GM19395 (cell line): ENCODE data around the gene EXOC2.
"Not testable (repeated sequence)": the region's sequence is repeated elsewhere in the genome, so short reads cannot be mapped to it uniquely, and the experiment has no call there.

ENCODE experiments used
- ATAC-seq: cut with Tn5 transposase; IDR thresholded peaks from one replicate; pipeline ENCODE4 v1.9.1; 2021; ENCODE audit warnings: mild to moderate bottlenecking, moderate library complexity; ENCODE audit not compliant: unreplicated experiment

Gene EXOC2

DNA sequence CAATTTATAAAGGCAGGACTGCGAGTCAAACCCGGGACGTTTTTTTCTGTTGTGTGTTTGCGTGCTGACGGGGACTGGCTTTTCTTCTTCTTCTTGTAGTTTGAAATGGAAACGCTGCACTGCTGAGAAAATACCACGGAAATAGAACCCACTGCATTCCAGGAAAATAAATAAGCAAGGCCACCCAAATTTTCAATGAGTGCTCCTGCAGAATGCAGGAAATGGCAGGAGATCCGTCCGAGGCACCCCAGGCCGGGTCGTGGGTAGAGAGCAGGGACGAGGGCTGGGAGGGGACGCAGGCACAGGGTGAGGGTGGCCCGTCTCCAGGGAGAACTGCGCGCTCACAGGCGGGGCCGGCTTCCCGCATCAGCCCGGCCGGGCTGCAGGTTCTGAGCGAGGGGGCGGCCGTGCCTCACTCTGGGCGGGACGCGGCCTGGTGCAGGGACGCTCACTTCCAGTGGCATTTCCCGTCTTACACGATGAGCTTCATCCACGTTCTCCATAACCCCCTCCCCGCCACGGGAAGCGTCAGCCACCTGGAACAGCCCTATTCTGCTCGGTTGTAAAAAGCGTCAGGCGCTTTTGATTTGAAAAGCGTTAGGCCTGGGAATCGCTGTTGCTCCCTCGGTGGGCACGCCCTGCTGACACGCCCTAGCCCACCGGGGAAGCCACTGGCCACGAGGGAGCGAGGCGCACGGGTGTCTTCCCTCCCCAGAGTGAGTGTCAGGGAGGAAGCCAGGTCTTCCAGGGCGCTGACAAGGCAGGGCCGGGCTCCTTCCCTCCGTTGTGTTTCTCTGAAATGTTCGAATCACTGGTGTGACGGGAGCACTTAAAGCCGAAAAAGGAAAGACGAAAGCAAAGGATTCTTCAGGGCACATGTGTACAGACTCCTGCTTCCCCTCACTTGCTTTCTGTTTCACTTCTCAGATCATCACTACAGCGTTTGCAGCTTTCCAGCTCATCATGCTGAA is 17.9 kb upstream of the EXOC2 start:
- ATAC-seq = peak; percentile 89

DNA sequence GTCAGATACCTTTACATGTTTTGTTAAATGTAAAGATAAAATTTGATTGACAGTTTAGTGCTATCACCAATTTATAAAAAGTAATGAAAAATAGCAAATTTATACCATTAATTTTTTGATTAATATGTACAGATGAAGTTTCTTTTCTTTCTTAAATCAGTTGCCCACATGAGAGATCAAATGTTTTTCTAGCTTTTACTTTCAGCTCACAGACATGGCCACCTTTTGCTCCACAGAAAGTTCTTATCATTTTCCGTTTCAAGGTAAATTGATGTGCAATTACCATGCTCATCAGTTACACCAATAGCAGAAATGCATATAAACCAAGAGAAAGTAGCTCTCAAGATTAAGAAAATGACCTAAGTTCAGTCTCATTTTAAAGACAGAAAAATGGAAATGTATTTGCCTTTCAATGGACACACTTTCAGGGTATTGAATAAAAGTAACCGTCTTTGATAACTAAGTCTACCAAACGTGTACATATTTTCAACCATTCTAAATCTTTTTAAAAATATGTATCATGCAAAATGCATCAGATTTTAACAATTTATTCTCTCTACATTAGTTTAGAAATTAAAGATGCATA is 16.6 kb upstream of the EXOC2 start:
- ATAC-seq = no peak

DNA sequence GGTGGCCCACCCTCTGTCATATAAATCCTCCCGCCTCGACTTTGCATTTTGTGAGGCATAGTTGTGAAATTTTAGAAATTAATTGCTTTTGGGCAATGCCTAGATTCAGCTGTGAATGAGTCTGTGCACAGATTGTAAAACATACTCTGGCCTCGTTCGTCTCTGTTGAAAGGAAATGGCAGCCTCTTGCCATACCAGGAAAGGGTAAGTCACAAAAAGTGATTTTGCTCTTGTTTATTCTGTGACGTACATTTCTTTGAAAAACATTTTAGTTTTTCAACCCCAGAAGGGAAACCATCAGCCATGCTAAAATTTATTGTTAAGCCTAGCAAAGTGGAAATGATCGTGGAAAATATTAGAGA is 15.3 kb upstream of the EXOC2 start:
- no peak for ATAC-seq

DNA sequence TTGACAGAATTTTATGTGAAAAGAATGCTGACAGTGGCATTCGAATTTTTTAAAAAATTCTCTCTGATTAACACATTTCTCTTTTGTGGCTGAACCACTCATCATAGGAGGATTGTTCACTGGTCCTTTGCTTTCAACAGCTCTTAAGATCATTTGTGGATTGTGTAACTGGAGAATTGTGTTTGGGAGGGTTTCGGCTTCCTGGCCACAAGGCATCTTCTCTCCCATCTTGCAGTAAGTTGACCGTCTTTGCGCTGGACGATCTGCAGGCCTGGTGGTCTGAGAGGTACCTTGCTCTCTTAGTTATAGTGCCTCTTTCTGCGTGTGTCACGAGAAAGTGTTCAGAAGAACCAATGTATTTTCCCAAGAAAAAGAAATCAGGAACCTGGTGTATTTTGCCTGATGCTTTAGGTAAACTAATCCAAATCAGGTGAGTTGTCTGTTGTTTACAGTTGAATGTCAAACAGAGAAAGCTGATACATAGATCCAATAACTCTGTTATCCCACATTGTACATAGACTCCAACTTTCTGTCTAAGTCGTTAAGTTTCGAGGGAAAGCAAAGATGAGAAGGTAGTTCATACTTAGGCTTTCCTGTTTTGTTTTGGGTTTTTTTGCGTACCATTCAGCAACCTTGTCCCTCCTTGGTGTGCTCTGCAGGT is 14.8 kb upstream of the EXOC2 start:
- ATAC-seq = no peak

DNA sequence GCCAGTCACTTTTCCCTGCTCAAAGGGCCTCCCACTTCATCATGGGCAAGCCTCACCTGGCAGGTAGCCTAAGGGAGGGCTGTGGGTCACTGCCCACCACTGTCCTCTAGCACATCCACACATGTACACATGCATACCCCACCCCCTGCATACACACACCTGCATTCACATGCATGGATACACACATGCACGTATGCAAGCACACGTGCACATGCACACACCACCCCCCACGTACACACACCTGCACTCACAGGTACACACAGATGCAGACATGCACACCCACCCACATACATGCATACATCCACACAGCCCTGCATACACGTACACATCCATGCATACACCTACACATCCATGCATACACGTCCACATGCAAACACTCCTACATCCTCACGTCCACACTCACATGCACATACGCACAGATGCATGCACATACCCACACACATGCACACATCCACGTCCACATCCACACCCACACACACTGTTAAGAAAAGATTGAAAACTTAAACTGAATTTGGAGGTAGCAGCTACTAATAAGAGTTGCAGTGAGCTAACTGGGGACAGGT is 14.0 kb upstream of the EXOC2 start:
- no peak for ATAC-seq

DNA sequence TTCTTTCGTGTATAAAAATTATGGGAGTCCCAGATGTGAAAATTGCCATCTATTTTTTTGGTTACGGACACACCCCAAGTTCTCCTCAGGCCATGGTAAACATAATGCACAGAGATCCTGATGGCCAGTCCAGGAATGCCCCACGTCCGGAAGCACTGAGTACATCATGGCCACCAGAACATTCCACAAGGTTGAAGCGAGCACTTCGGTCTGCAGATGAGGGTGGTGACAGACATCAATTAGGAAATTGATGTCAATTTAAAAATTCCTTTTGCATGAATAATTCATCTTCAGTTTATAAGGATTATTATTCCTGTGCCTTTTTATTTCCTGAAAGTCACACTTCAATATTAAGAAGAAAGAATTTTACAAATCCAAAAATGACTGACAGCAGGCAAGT is 13.2 kb upstream of the EXOC2 start:
- no peak for ATAC-seq

DNA sequence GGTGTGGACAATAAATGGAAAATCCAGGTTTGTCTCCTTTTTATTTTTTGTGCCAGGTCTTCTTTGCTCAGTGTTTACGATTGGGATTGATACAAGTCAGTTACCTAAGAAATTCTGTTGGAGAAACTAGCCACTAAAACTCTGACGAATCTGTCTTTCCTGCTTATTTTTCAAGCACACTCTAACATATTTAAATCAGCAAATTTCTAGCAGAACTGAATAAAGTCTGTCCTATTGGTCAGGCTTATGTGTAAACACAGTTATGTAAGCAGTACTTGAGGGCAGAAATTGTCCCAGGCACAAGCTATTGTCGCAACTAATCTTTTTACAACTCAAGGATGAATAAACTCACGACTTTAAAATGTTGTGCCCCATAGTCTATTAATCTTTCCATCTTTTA is 12.1 kb upstream of the EXOC2 start:
- no peak for ATAC-seq

DNA sequence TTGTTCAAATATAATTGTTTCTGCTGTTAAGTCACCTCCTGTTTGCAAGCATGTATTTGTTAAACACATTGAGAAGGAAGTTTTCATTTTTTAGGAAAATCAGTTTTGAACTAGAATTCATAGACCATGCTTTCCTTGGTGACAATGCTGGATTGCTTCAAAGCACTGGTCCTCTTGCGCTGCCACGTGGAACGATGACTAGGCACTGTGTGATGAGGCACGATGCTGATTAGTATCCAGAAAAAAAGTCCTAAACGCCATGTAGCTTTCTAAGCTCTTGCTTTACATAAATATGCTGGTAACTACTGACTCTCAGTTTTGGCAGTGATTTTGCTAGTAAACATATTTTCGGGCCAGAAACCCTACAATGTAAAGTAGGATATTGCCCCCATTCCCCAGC is 11.1 kb upstream of the EXOC2 start:
- no peak for ATAC-seq

DNA sequence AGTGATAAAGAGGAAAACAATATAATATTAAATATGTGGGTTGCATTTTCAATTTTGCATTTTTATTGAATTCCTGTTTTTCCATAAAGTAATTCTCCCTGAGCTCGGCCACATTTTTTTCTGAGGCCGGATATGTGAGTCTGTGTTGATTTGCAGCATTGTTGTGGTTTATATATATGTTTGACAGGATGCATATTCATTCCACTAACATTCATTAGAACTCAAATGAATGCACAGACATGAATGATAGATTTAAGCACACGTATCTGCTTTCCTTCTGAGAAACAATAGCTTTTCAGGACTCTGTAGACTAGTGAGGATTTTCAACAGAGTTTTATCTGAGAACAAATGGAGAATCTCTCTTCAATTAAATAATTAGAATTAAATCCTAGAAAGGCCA is 10.6 kb upstream of the EXOC2 start:
- no peak for ATAC-seq

DNA sequence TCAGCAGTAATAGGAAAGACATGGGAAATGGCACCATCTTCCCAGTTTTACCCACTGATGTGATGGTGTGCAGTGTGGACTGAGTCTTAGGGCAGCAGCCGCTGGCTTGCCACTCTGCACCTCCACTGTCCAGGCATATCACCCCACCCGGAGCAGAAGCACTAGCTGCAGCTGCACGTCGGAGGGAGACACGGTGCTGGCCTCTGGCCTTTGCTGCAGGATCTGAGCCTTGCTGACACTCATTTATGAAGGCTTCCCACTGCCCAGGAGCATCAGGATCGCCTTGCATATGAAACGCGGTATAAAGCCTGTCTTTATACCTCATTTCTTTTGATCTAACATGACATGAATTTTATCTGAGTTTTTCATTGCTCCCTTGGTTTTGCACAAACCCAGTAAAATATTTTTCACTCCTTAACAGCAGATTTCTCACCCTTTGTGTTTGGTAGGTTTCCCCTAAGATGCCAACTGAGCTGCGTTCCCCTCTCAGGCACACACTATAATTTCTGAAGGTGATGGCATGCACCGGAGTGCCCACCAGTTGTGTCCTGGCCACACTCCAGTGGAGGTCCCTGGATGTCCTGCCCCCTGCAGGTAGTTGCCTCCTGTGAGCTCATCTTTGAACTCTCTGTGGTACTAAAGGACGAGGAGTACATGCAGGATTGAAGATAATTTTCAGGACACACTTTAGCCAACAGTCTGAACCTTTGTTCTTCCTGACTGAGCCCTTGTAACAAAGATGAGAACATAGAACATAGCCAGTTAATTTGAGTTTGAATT is 9.0 kb upstream of the EXOC2 start:
- ATAC-seq = no peak

DNA sequence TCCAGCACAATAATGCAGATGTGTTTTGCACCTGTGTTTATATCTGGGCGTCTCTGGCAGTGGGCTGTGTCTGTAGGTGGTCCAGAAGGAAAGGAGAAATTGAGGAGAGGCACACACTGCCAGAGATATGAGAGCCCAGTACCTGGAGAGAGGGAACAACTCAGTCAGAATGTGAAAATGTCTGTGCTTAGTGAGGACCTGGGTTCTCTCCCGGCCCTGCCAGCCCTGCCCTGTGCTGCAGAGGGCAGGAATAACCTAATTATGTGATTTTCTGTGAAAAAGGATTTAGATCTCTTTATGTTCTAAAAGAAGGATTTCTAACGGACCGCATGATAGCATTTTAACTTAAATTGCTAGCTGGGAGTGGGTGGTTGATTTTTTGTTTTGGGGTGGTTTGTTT is 8.3 kb upstream of the EXOC2 start:
- ATAC-seq = no peak

DNA sequence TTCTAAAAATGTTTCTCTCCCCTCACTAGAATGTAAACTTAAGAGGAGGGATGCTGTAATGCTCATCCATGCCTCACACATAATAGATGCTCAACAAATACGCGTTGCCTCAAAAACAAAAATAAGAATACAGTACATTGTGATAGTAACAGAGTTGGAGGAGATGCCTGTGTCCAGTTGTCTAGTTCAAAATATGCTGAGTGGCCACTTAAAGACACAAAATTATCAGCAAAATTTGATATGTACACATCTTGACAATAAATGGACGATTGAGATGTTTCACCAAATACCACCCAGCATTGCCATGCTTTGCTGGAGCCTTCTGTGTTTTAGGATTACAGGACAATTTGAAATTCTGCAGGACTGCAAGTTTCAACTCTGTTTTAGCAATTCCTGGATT is 7.6 kb upstream of the EXOC2 start:
- ATAC-seq = no peak

DNA sequence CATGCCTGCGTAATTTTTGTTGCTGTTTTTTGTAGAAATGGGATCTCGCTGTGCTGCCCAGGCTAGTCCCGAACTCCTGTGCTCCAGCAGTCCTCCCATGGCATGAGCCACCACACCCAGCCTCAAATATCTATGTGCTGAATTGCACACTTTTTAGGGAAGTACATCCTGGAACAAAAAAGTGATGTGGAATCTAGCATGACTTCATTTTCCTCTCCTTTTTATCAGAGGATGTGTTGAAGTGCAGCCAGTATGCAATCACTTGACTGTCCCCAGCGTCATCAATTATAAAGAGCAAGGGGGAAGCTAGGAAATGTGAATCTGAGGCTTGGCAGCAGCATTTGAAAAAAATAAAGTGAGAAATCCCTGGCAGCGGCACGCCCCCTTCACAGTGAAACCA is 6.4 kb upstream of the EXOC2 start:
- ATAC-seq = no peak

DNA sequence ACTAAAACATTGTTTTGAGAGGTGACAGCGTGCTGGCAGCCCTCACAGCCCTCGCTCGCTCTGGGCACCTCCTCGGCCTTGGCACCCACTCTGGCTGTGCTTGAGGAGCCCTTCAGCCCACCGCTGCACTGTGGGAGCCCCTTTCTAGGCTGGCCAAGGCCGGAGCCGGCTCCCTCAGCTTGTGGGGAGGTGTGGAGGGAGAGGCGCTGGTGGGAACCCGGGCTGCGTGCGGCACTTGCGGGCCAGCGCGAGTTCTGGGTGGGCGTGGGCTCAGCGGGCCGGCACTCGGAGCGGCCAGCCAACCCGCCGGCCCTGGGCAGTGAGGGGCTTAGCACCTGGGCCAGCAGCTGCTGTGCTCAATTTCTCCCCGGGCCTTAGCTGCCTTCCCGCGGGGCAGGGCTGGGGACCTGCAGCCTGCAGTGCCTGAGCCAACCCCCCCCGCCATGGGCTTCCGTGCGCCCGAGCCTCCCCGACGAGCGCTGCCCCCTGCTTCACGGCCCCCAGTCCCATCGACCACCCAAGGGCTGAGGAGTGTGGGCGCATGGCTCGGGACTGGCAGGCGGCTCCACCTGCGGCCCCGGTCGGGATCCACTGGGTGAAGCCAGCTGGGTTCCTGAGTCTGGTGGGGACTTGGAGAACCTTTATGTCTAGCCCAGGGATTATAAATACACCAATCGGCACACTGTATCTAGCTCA is 1.6 kb upstream of the EXOC2 start:
- ATAC-seq = not testable (repeated sequence)

DNA sequence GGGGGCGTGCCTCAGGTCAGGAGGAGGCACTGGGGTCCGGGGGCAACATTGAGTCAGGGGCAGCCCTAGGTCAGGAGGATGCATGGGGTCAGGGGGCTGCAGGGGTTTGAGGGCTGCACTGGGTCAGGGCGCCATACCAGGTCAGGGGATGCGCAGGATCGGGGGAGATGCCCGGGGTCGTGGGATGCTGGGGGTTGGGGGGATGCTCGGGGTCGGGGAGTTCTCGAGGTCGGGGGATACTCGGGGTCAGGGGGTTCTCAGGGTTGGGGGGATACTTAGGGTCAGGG is 727 bp upstream of the EXOC2 start:
- ATAC-seq = no peak

DNA sequence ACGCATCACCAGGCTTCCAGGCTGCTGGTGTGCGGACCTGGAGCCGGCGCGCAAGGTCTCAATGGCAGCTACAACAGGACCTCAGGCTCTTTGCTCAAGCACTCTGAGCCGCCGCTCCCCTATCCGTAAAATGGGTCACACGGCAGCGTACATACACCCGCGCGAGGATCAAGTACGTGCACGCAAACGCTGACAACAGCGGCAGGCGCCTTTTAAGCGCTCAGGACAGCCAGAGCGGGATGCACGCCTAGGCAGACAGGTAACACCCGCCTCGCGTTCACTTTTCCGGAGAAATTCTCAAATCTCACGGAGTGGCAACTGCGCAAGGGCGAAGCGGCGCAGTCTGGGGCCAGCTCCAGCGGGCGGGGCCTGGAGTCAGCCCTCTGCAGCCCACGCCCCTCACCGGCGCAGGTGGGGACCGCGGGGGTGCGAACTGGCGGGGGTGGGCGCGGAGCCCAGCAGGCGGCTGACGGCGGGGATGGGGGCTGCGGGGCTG is 535 bp downstream of the EXOC2 start:
- peak; percentile 74 for ATAC-seq

DNA sequence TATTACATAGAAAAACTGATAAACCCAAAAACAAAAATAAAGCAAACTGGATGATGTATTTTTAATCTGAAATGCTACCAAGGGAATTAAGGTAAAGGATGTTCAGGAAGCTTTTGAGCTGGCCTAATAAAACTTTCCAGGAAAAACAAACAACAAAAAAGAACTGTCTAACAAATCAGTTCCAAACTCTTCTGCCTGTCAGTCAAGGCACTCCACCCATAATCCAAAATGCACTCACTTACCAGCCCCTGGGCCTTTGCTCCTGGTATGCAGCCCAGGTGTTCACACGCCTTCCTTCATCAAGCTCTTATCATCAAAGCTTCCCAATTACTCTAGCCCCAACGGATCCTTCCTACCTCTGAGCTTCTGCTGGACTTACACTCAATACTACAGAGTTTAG is 3.7 kb downstream of the EXOC2 start:
- ATAC-seq = no peak

DNA sequence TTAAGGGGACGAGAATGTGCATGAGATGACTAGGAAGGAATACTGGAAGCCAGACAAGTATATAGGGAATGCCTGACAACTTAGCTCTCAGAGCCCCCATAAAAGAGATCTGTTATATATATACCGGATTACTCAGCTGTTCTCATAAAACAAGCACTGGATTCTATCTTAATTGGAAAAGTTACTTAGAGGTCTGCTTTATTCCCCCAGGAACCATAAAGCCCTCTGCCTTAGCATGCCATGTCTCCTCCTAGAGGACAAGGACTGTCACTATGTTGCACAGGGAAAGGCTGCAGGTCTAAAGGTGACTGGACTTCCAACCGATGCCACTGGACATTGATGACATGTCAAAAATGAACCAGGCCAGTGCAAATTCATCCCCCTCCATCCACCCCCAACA is 6.4 kb downstream of the EXOC2 start:
- no peak for ATAC-seq

DNA sequence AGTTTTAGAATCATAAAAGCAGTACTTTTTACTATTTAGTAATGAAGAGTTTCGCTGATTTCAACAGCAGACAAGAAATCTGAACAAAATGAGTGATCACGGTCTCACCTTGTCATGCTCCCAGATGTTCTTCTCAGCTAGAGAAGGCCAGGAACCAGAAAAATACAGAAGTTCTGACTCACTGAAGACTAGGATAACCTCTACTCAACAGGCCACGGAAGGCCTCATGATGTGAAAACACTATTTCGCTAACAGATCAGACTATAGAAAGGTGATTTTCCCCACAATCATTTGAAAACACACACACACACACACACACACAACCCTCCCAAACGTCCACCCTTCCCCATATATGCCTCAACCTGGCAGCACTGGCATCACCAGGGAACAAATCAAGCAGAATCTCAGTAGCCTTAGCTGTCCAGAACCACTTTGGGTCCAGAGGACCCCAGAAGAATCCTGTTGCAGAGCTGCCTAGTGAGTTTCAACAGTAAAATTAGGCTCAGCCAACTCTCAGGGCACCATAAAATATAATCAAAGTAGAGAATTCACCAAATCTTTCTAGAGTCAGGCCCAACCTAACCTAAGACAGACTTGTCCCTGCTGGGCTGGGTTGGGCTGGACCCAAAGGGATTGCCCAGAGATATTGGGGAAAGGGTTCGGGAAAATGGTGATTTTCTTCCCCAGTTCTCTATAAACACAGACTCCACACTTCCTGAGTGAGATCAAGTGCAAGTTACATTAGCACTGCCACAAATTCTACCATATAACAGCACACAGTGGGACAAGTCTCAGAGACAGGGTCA is 7.9 kb downstream of the EXOC2 start:
- peak; percentile 87 for ATAC-seq
